Activated T-cell treated with anti-CD3 and anti-CD28 coated beads, Interleukin-2, amount 50 U/mL, for 24 hours (primary cell): ENCODE data around the gene SRSF5.
"Not testable (repeated sequence)": the region's sequence is repeated elsewhere in the genome, so short reads cannot be mapped to it uniquely, and the experiment has no call there.

Source experiments
- DNase-seq: peaks from one replicate; pipeline ENCODE4 v3.0.0-alpha.2; 2020
- H3K27ac Mint-ChIP-seq: 2 replicates; pipeline ENCODE4 v1.8.0; 2020; ENCODE audit warnings: mild to moderate bottlenecking, mixed read lengths
- H3K27me3 Mint-ChIP-seq: 2 replicates; pipeline ENCODE4 v1.8.0; 2020; ENCODE audit warnings: mixed read lengths
- H3K36me3 Mint-ChIP-seq: 2 replicates; pipeline ENCODE4 v1.8.0; 2020; ENCODE audit warnings: low read depth, mixed read lengths
- H3K4me1 Mint-ChIP-seq: 2 replicates; pipeline ENCODE4 v1.8.0; 2020; ENCODE audit warnings: low read depth, mixed read lengths
- H3K4me3 Mint-ChIP-seq: 2 replicates; pipeline ENCODE4 v1.8.0; 2020; ENCODE audit warnings: mild to moderate bottlenecking, moderate library complexity, mixed read lengths
- H3K9me3 Mint-ChIP-seq: 2 replicates; pipeline ENCODE4 v1.8.0; 2020; ENCODE audit warnings: mixed read lengths

Gene SRSF5

DNA sequence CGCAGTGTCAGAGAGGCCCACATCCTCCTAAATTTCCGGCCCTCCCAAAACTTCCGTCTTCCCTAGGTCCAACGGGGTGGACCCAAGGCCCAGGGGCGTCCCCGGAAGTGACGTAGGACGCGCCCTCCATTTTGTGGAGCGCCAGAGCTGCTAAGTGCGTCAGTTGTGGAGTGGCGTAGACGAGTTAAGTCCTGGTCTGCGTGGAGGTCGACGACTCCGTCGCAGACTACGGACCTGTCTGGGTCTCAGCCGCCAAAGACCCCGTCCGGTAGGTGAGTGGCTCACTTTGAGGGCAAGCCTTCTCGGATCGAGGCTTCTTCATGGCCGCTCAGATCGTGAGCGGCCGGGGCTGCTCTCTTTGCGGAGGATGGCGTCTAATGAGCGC is at the start of gene SRSF5:
Gene SRSF5 (plus strand): TSS at position 159 of the 385 bp plus-strand sequence. CDS start 1,015 bp downstream, outside the sequence.
- Mint-ChIP-seq H3K27ac (peak within 1 kb of the TSS; percentile 100), H3K36me3 (peaks cover 59% of the 10 kb centered on the region), H3K4me3 (peak within 1 kb of the TSS; percentile 100), H3K9me3 (peaks cover 3% of the 10 kb centered on the region), H3K4me1 (peaks cover 77% of the 10 kb centered on the region), H3K27me3 (no peaks in the 10 kb centered on the region)
- peak; percentile 96 for DNase-seq

DNA sequence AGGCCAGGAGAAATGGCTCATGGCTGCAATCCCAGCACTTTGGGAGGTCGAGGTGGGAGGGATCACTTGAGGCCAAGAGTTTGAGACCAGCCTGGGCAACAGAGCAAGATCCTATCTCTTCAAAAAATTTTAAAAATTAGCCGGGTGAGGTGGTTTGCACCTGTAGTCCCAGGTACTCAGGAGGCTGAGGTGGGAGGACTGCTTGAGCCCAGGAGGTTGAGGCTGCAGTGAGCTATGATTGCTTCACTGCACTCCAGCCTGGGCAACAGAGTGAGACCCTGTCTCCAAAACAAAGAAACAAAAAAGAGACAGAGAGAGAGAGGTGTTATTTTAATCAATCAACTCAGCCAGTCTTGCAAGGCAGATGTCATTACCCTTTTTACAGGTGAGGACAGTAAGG is 48.3 kb upstream of the SRSF5 start:
- not testable (repeated sequence) for H3K9me3 Mint-ChIP-seq, H3K4me3 Mint-ChIP-seq, DNase-seq, H3K27me3 Mint-ChIP-seq
- H3K36me3 Mint-ChIP-seq = peaks cover 29% of the 10 kb centered on the region
- H3K4me1 Mint-ChIP-seq = peaks cover 31% of the 10 kb centered on the region
- H3K27ac Mint-ChIP-seq = peak overlapping the region; percentile 12

DNA sequence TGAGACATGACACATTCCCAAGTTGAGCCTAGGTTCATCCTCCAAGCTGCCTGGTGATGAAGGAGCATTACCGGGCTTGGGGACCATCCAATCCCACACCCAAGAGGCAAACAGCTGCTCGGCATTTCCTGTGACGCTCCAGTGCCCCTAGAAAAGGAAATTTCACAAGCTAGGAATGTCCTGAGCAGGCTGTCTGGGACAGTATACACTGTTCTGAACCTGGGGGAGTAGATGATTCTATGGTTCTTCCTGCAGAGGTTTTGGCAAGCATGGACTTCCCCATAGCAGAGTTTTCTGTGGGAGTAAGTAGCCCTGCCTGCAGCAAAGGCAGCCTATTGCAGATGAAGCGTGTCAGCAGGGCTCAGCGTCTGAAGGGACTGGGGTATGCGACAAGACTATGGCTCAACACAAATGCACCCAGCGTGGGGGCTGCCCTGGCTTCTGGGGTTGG is 47.4 kb upstream of the SRSF5 start:
- H3K36me3 Mint-ChIP-seq = peaks cover 20% of the 10 kb centered on the region
- no peaks in the 10 kb centered on the region for H3K27me3 Mint-ChIP-seq
- peak overlapping the region; percentile 12 for H3K27ac Mint-ChIP-seq
- H3K4me3 Mint-ChIP-seq = no peak overlapping the region
- H3K9me3 Mint-ChIP-seq = no peaks in the 10 kb centered on the region
- DNase-seq = no peak
- H3K4me1 Mint-ChIP-seq = peaks cover 25% of the 10 kb centered on the region

- Mint-ChIP-seq H3K27me3 (no peaks in the 10 kb centered on the region), H3K36me3 (peaks cover 10% of the 10 kb centered on the region), H3K4me3 (no peak overlapping the region), H3K9me3 (no peaks in the 10 kb centered on the region), H3K4me1 (peaks cover 20% of the 10 kb centered on the region), H3K27ac (no peak overlapping the region)
- no peak for DNase-seq
These were observed 46.0 kb upstream of the SRSF5 start for GRCh38 chr14:69720912-69721311.

DNA sequence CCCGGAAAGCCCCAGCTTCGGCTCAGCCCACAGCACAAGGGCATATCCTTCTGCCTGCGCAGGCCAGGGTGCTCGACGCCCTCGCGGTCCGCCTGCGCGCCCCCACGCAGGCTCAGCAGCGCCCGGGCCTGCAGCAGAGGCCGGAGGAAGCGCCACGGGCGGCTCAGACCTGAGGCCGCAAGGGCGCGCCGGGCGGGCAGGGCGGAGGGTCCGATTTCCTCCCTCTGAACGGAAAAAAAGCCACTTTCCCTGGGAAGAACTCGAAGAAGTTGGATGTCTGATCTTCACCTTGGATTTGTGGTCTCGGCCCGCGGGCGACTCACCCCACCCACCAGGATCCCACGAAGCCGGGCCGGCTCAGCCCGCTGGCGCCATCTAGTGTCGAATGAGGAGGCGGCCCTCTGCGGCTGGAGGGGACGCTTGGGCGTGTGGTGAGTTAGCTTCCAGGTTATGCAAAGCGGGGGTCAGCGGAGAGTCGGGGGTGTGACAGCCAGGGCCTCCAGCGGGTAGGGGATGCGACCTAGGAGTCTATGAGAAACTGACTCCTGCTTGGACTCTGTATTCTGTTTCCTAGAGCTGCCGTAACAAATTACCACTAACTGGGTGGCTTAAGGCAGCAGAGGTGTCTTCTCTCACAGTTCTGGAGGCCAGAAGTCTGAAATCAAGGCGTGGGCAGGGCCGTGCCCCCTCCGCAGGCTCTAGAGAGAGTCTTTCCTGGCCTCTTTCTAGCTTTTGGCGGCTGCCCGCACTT is 40.0 kb upstream of the SRSF5 start:
- no peaks in the 10 kb centered on the region for H3K27me3 Mint-ChIP-seq
- peak overlapping the region; percentile 63 for H3K4me3 Mint-ChIP-seq
- peaks cover 25% of the 10 kb centered on the region for H3K4me1 Mint-ChIP-seq
- H3K27ac Mint-ChIP-seq = peak overlapping the region; percentile 84
- no peaks in the 10 kb centered on the region for H3K9me3 Mint-ChIP-seq
- peak; percentile 92 for DNase-seq
- no peaks in the 10 kb centered on the region for H3K36me3 Mint-ChIP-seq

DNA sequence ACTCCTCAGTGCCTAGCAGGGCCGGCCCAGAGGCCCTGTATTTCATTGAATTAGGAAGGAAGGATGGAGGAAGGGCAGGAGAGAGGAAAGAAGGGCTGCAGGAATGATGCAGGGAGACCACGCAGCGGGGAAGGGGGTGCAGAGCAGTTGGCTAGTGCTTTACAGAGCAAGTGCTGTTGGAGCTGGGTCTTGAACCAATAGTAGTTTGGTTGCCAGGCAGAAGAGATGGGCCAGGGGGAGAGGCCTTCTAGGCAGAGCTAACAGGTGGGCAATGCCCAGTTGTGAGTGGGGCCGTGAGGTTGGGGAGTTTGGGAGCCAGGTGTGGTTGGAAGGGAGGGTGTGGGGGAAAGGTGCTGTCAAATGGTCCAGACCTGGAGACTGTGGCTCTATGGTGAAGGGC is 39.1 kb upstream of the SRSF5 start:
- no peak overlapping the region for H3K27ac Mint-ChIP-seq

GRCh38 chr14:69731919-69732598 is 34.9 kb upstream of the SRSF5 start:
- not testable (repeated sequence) for H3K27me3 Mint-ChIP-seq, H3K9me3 Mint-ChIP-seq, DNase-seq, H3K4me1 Mint-ChIP-seq, H3K27ac Mint-ChIP-seq, H3K36me3 Mint-ChIP-seq, H3K4me3 Mint-ChIP-seq

More for the DNA sequence above, 39.1 kb upstream of the SRSF5 start:
- H3K9me3 Mint-ChIP-seq = no peaks in the 10 kb centered on the region
- H3K36me3 Mint-ChIP-seq = no peaks in the 10 kb centered on the region
- DNase-seq = no peak
- no peak overlapping the region for H3K4me3 Mint-ChIP-seq
- peaks cover 25% of the 10 kb centered on the region for H3K4me1 Mint-ChIP-seq
- H3K27me3 Mint-ChIP-seq = no peaks in the 10 kb centered on the region

GRCh38 chr14:69736405-69736804 is 30.5 kb upstream of the SRSF5 start:
- H3K27me3 Mint-ChIP-seq, H3K4me1 Mint-ChIP-seq, H3K27ac Mint-ChIP-seq, DNase-seq, H3K4me3 Mint-ChIP-seq, H3K36me3 Mint-ChIP-seq, H3K9me3 Mint-ChIP-seq: not testable (repeated sequence)

- Mint-ChIP-seq H3K36me3 (peaks cover 2% of the 10 kb centered on the region), H3K27me3 (peaks cover 4% of the 10 kb centered on the region), H3K9me3 (peaks cover 3% of the 10 kb centered on the region), H3K4me1 (peaks cover 2% of the 10 kb centered on the region), H3K4me3 (no peak overlapping the region), H3K27ac (no peak overlapping the region)
- DNase-seq = no peak
These were observed 25.9 kb upstream of the SRSF5 start for GRCh38 chr14:69741055-69741454.

- no peaks in the 10 kb centered on the region for H3K36me3 Mint-ChIP-seq
- no peak for DNase-seq
- no peak overlapping the region for H3K27ac Mint-ChIP-seq
- H3K9me3 Mint-ChIP-seq = no peaks in the 10 kb centered on the region
- H3K4me1 Mint-ChIP-seq = peaks cover 13% of the 10 kb centered on the region
- no peaks in the 10 kb centered on the region for H3K27me3 Mint-ChIP-seq
- no peak overlapping the region for H3K4me3 Mint-ChIP-seq
These were observed 17.0 kb upstream of the SRSF5 start for GRCh38 chr14:69749956-69750355.

- Mint-ChIP-seq H3K36me3 (no peaks in the 10 kb centered on the region), H3K27me3 (no peaks in the 10 kb centered on the region), H3K27ac (no peak overlapping the region), H3K9me3 (no peaks in the 10 kb centered on the region), H3K4me3 (no peak overlapping the region), H3K4me1 (peaks cover 18% of the 10 kb centered on the region)
- DNase-seq = no peak
These were observed 16.4 kb upstream of the SRSF5 start for GRCh38 chr14:69750495-69750894.

DNA sequence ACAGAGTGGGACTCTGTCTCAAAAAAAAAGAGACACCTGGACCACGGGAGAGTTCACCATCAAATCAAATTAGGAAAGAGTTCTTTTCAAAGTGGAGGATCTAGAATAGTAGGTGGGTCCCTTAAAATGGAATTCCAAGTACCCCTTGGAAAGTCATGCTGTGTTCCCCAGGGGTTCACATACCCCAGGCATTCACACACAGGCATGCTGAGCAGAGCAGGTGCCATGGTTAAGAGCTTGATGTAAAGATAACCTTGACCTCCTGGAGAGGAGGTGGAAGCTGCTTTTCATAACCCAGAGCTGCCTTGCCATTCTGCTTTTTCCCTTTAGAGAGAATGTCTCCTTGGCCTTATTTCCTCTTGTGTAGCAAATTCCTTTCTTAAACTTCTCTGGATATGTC is 14.2 kb upstream of the SRSF5 start:
- H3K36me3 Mint-ChIP-seq = no peaks in the 10 kb centered on the region
- no peaks in the 10 kb centered on the region for H3K9me3 Mint-ChIP-seq
- H3K4me3 Mint-ChIP-seq = no peak overlapping the region
- H3K27me3 Mint-ChIP-seq = no peaks in the 10 kb centered on the region
- DNase-seq = no peak
- H3K27ac Mint-ChIP-seq = no peak overlapping the region
- H3K4me1 Mint-ChIP-seq = peaks cover 10% of the 10 kb centered on the region

DNA sequence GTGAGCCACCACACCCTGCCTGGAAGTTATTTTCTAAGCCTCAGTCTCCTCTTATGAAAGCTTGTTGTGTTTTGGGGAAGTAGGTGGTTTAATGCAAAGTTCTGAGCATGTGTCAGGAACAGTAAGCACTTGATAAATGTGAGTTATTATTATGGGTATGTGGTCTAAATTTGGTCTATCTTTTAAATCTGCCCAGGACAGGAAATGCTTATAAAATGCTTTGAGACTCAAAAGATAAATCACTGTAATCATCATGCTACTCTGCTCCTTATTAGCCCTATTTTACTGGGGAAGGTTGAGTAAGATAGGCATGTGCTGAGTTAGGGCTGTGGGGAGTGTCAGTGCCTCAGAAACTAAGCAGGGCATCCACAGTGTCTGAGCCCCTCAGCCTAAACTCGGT is 13.1 kb upstream of the SRSF5 start:
- Mint-ChIP-seq H3K4me1 (peaks cover 10% of the 10 kb centered on the region), H3K4me3 (no peak overlapping the region), H3K27me3 (no peaks in the 10 kb centered on the region), H3K27ac (no peak overlapping the region), H3K9me3 (no peaks in the 10 kb centered on the region), H3K36me3 (no peaks in the 10 kb centered on the region)
- no peak for DNase-seq

- Mint-ChIP-seq H3K27ac (no peak overlapping the region), H3K9me3 (no peaks in the 10 kb centered on the region), H3K36me3 (no peaks in the 10 kb centered on the region), H3K27me3 (no peaks in the 10 kb centered on the region), H3K4me3 (no peak overlapping the region), H3K4me1 (peaks cover 10% of the 10 kb centered on the region)
- DNase-seq = no peak
These were observed 12.5 kb upstream of the SRSF5 start for GRCh38 chr14:69754487-69754886.

DNA sequence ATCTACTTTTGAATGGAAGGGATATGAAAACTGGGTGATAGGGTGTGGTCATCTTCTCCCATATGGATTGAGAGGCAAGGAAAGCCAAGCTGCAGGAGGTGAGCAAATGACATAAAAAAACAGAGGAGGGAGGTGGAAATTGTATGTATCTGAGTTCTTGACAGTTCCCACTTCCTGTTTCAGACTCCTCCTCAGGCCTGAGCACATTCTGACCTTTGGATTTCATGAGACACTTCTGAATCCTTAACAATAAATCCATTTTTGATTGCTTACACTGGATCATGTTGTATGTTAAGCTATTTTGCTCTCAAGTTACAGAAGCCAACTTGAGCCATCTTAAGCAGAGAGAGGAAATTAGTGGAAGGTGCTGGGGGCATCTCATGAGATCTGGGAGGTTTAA is 11.6 kb upstream of the SRSF5 start:
- peak overlapping the region; percentile 49 for H3K27ac Mint-ChIP-seq
- H3K4me1 Mint-ChIP-seq = peaks cover 10% of the 10 kb centered on the region
- H3K27me3 Mint-ChIP-seq = no peaks in the 10 kb centered on the region
- no peak overlapping the region for H3K4me3 Mint-ChIP-seq
- no peaks in the 10 kb centered on the region for H3K9me3 Mint-ChIP-seq
- DNase-seq = no peak
- H3K36me3 Mint-ChIP-seq = no peaks in the 10 kb centered on the region
